LNCAP (cell line): ENCODE results near the gene C20orf144.

Source experiments
- CTCF ChIP-seq: fragments of 450-650 bp; IDR thresholded peaks from 2 replicates; pipeline ENCODE4 v1.5.1; 2017; ENCODE audit warnings: mild to moderate bottlenecking

C20orf144 gene

DNA sequence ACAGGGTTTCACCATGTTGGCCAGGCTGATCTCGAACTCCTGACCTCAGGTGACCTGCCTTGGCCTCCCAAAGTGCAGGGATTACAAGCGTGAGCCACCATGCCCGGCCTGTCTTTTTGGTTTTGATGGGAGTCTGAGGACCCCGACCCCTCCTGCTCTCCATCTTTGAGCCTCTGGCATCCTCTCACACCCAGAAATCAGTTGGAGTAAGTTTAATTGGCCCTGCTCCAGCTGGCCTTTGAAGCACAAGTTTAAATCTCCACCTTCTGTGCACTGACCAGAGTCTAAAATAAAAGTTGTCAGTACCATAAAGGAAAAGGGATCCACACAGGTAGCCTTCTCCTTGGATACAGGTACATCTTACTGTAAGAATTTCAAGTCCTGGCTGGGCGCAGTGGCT is 15.9 kb upstream of the C20orf144 start:
- no peak for TF ChIP-seq CTCF

DNA sequence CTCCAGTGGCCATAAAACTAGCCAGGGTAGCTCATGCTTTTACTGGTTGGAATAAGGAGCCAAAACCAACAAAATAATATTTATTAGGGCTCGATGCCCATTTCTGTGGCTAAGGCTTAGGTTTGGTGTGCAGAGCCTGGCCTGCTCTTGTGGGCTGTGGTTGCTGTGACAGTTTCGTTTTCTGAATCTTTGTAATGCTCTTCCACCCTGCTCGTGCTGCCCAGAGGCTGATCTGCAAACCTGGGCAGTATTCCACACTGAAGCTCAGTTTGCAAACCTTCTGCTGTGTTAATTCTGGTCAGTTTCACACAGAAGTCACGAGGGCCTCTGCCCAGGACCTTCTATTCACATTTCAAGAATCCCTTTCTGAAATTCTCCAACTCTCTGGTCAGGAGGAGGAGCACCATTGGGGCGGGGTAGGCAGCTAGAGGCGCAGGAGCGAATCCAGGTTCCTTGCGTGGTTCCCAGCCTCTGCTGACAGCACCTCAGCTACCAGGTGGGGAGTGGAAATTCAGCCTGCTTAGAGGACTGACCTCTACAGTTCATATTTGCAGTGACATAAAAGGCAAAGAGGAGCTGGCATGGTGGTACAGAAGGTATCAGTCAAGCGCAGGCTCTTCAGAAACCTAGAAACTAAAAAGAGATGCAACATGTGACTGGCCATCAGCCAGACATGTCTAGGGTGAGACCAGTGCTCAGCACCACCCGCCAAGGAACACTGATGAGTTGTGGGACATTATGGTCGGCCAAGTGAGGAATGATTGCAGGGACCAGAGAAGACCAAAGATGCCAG is 14.3 kb upstream of the C20orf144 start:
- no peak for TF ChIP-seq CTCF

DNA sequence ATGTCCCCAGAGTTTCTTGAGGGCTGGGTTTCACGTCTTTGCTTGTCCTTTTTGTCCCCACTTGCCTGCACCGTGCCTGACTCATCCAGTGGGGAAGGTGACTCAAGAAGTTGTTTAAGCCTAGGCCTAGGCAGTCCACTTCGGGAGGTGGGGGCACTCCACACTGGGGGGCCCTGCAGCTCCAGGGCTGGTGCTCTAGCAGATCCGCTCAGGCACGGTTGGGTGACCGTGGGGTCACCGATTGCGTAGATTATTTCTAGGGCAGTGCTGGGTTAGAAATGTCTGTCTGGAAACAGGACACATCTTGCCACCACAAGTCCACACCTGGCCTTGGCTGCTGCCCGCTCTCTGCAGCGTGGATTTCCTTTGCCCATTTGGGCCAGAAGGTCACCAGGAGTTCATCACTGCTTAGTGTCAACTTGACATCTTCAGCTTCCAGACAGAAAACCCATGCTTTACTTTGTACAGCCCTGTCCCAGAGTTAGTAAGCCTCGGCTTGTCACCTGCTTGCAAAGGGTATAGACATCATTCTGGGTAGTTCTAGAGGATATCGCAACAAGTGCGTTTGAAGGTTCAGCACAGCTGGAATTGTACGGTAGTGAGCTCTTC is 13.6 kb upstream of the C20orf144 start:
- no peak for TF ChIP-seq CTCF

DNA sequence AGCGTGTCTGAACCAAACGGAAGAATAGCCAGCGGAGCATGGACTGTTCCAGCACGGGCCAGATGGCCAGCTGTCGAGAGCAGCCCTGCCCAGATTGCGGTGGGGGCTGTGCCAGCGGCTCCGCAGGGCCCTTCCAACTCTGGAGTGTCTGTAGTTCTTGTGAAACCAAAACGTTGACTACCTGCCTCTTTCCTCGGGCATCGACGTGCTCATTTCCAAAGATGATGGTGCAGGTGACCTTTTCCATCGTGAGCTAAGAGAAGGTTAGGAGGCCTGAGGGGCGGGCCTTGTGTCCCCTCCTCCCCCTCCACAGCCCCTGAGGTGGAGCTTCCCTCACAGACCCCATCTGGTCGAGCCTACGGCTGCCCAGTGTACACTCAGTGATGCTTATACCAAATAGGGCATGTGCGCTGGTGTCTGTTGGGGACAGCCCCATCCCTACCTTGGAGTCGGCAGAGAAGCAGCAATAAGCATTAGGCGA is 12.9 kb upstream of the C20orf144 start:
- TF ChIP-seq CTCF, result no peak

DNA sequence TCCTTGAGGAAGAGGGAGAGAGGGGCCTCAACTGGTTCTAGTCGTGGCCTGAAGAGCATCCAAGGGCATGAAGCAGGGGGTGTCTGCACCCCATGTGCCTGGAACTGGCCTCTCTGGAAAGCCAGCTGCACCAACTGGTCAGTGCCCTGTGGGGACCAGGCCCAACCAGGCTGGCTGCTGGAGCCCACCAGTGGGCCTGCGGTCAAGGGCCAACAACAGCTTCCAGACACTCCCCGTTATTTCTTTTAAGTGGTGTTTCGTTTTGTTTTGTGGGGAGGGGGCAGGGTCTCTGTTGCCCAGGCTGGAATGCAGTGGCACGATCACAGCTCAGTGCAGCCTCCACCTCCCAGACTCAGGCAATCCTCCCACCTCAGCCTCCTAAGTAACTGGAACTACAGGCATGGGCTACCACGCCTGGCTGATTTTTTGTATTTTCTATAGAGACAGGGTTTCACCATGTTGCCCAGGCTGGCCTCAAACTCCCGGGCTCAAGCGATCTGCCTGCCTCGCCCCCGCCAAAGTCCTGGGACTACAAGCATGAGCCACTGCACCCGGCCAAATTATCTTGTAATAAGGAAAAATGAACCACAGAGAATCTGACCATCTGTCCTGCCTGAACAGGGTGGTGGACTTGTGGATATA is 11.9 kb upstream of the C20orf144 start:
- no peak for TF ChIP-seq CTCF

DNA sequence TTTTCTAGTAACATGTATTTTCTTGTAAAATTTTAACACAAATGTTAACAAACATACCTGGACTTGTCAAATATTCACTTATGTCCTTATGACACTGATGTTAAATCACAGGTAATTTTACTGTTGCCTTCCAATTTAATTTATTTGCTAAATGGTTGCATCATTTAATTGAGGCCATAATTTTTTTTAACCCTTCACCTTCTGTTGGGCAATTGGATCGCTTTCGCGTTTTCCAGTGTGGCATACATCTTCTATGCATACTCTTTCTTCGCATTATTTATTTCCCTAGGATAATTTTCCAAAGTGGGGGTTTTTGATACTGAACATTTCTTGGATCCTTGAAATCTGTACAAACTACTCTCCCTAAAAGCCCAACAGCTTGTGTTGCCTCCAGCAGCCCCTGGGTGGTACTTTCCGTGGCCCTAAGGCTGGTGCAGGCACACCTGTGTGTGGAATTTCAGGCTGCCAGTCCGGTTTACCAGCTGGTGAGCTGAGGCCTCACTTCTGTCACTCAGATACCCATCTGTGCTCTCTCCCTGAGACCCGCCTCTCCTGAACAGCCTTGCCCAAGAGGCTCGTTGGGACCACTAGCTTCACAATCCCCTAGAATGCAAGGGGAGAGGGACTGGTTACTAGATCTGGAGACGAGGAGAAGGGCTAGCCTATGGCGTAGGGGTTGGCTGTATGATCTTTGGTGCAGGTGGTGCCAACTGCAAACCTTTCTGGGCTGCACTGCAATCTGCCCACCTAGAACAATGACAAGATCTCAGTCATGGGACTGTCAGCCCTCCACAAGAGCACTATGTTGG is 11.2 kb upstream of the C20orf144 start:
- no peak for TF ChIP-seq CTCF

DNA sequence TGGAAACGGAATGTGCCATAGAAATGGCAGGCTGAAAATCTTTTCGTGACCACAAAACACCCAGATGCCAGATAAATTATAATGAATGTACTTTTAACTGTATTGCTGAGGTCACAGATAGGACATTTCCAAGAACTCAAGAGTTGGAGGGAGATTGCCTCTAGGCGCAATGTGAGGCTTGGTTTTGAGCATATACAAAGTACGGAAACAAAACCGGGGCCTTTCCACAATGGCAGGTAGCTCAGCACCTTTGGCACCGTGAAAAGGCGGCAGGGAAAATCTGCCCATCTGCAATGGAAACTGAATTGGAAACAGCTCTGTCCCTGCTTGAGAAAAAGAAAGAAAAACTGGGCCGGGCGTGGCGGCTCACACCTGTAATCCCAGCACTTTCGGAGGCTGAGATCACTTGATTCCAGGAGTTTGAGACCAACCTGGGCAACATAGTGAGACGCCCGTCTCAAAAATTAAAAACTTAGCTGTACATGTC is 10.5 kb upstream of the C20orf144 start:
- no peak for TF ChIP-seq CTCF
